BLaER1 (cell line): ENCODE measurements around the gene ZNF578.
"Not testable (repeated sequence)": the region's sequence is repeated elsewhere in the genome, so short reads cannot be mapped to it uniquely, and the experiment has no call there.

ENCODE experiments used
- H3K27ac ChIP-seq: shearing (Covaris generic); formaldehyde crosslinking; 2 replicates; pipeline ENCODE4 v1.8.1; 2022
- H3K27me3 ChIP-seq: shearing (Covaris generic); formaldehyde crosslinking; 2 replicates; pipeline ENCODE4 v1.8.1; 2022
- H3K36me3 ChIP-seq: shearing (Covaris generic); formaldehyde crosslinking; 2 replicates; pipeline ENCODE4 v1.8.1; 2022
- H3K4me1 ChIP-seq: shearing (Covaris generic); formaldehyde crosslinking; 2 replicates; pipeline ENCODE4 v1.8.1; 2022
- H3K4me2 ChIP-seq: shearing (Covaris generic); formaldehyde crosslinking; 2 replicates; pipeline ENCODE4 v1.8.1; 2022
- H3K4me3 ChIP-seq: shearing (Covaris generic); formaldehyde crosslinking; 2 replicates; pipeline ENCODE4 v1.8.1; 2022
- H3K9ac ChIP-seq: shearing (Covaris generic); formaldehyde crosslinking; 2 replicates; pipeline ENCODE4 v1.8.1; 2022
- H3K9me3 ChIP-seq: shearing (Covaris generic); formaldehyde crosslinking; 2 replicates; pipeline ENCODE4 v1.8.1; 2022
- H4K20me1 ChIP-seq: shearing (Covaris generic); formaldehyde crosslinking; 2 replicates; pipeline ENCODE4 v1.8.1; 2022
- Cebpa-rat ChIP-seq: shearing (Covaris generic); IDR thresholded peaks from 2 replicates; pipeline ENCODE4 v1.8.1; 2022

ZNF578 gene

GRCh38 chr19:52474351-52475127 is 21.2 kb downstream of the ZNF578 start:
- no peak overlapping the region for H3K4me2 ChIP-seq
- no peak overlapping the region for H3K27ac ChIP-seq
- no peaks in the 10 kb centered on the region for H3K4me1 ChIP-seq
- no peak for TF ChIP-seq Cebpa-rat
- H3K9ac ChIP-seq: no peak overlapping the region
- H3K4me3 ChIP-seq: no peak overlapping the region
- H3K36me3 ChIP-seq: no peaks in the 10 kb centered on the region
- H3K27me3 ChIP-seq: no peaks in the 10 kb centered on the region
- no peaks in the 10 kb centered on the region for H4K20me1 ChIP-seq
- H3K9me3 ChIP-seq: peaks cover 100% of the 10 kb centered on the region

- not testable (repeated sequence) for H3K4me2 ChIP-seq, H3K27ac ChIP-seq, H3K27me3 ChIP-seq, H3K36me3 ChIP-seq, H4K20me1 ChIP-seq, H3K4me3 ChIP-seq, H3K9ac ChIP-seq, H3K4me1 ChIP-seq
- H3K9me3 ChIP-seq: peaks cover 96% of the 10 kb centered on the region
These were observed 30.9 kb downstream of the ZNF578 start for GRCh38 chr19:52484111-52484743.

- H3K9me3 ChIP-seq: peaks cover 94% of the 10 kb centered on the region
- H3K9ac ChIP-seq, H3K4me2 ChIP-seq, H4K20me1 ChIP-seq, H3K4me3 ChIP-seq, H3K36me3 ChIP-seq, H3K4me1 ChIP-seq, H3K27me3 ChIP-seq, H3K27ac ChIP-seq: not testable (repeated sequence)
These were observed 31.7 kb downstream of the ZNF578 start for GRCh38 chr19:52485064-52485463.

- H3K27ac ChIP-seq, H3K9ac ChIP-seq, H3K27me3 ChIP-seq, H3K4me1 ChIP-seq, H3K4me3 ChIP-seq, H4K20me1 ChIP-seq, H3K36me3 ChIP-seq, H3K4me2 ChIP-seq: not testable (repeated sequence)
- peaks cover 91% of the 10 kb centered on the region for H3K9me3 ChIP-seq
These were observed 32.3 kb downstream of the ZNF578 start for GRCh38 chr19:52485561-52486240.

GRCh38 chr19:52492201-52492993 is 39.0 kb downstream of the ZNF578 start:
- Histone ChIP-seq H3K4me3 (no peak overlapping the region), H3K9me3 (peaks cover 91% of the 10 kb centered on the region), H3K9ac (no peak overlapping the region)

GRCh38 chr19:52492994-52493470 is 39.7 kb downstream of the ZNF578 start:
- Histone ChIP-seq H3K9ac (no peak overlapping the region), H3K4me1 (no peaks in the 10 kb centered on the region), H3K9me3 (peaks cover 91% of the 10 kb centered on the region), H4K20me1 (no peaks in the 10 kb centered on the region), H3K27me3 (no peaks in the 10 kb centered on the region), H3K4me2 (no peak overlapping the region), H3K4me3 (no peak overlapping the region), H3K36me3 (no peaks in the 10 kb centered on the region), H3K27ac (no peak overlapping the region)
- TF ChIP-seq Cebpa-rat: no peak

More at GRCh38 chr19:52492201-52492993, 39.0 kb downstream of the ZNF578 start:
- H4K20me1 ChIP-seq: no peaks in the 10 kb centered on the region
- no peak overlapping the region for H3K27ac ChIP-seq
- TF ChIP-seq Cebpa-rat: no peak
- no peaks in the 10 kb centered on the region for H3K36me3 ChIP-seq
- H3K4me2 ChIP-seq: no peak overlapping the region
- H3K4me1 ChIP-seq: no peaks in the 10 kb centered on the region
- no peaks in the 10 kb centered on the region for H3K27me3 ChIP-seq

- H3K4me1 ChIP-seq: no peaks in the 10 kb centered on the region
- TF ChIP-seq Cebpa-rat: no peak
These were observed 41.2 kb downstream of the ZNF578 start for GRCh38 chr19:52494518-52494917.

GRCh38 chr19:52498571-52498970 is 45.2 kb downstream of the ZNF578 start:
- Histone ChIP-seq H4K20me1 (no peaks in the 10 kb centered on the region), H3K4me3 (no peak overlapping the region), H3K9me3 (peaks cover 76% of the 10 kb centered on the region), H3K27ac (no peak overlapping the region), H3K36me3 (no peaks in the 10 kb centered on the region), H3K4me2 (no peak overlapping the region), H3K9ac (no peak overlapping the region), H3K27me3 (no peaks in the 10 kb centered on the region), H3K4me1 (no peaks in the 10 kb centered on the region)
- no peak for TF ChIP-seq Cebpa-rat

More at GRCh38 chr19:52494518-52494917, 41.2 kb downstream of the ZNF578 start:
- H3K4me3 ChIP-seq: no peak overlapping the region
- H3K9me3 ChIP-seq: peaks cover 91% of the 10 kb centered on the region
- H3K27me3 ChIP-seq: no peaks in the 10 kb centered on the region
- H3K4me2 ChIP-seq: no peak overlapping the region
- H4K20me1 ChIP-seq: no peaks in the 10 kb centered on the region
- no peaks in the 10 kb centered on the region for H3K36me3 ChIP-seq
- H3K27ac ChIP-seq: no peak overlapping the region
- no peak overlapping the region for H3K9ac ChIP-seq

GRCh38 chr19:52500474-52500873 is 47.1 kb downstream of the ZNF578 start:
- H3K4me2 ChIP-seq, H3K36me3 ChIP-seq, H3K27me3 ChIP-seq, H3K4me3 ChIP-seq, H3K9ac ChIP-seq, H3K27ac ChIP-seq, H3K4me1 ChIP-seq, H4K20me1 ChIP-seq: not testable (repeated sequence)
- H3K9me3 ChIP-seq: peaks cover 77% of the 10 kb centered on the region

GRCh38 chr19:52500991-52501390 is 47.6 kb downstream of the ZNF578 start:
- H3K9ac ChIP-seq, H3K27ac ChIP-seq, H3K4me2 ChIP-seq, H4K20me1 ChIP-seq, H3K4me3 ChIP-seq, H3K36me3 ChIP-seq, H3K4me1 ChIP-seq, H3K27me3 ChIP-seq: not testable (repeated sequence)
- H3K9me3 ChIP-seq: peaks cover 79% of the 10 kb centered on the region
